ENCODE data around the gene LRFN4.

The LRFN4 gene

DNA sequence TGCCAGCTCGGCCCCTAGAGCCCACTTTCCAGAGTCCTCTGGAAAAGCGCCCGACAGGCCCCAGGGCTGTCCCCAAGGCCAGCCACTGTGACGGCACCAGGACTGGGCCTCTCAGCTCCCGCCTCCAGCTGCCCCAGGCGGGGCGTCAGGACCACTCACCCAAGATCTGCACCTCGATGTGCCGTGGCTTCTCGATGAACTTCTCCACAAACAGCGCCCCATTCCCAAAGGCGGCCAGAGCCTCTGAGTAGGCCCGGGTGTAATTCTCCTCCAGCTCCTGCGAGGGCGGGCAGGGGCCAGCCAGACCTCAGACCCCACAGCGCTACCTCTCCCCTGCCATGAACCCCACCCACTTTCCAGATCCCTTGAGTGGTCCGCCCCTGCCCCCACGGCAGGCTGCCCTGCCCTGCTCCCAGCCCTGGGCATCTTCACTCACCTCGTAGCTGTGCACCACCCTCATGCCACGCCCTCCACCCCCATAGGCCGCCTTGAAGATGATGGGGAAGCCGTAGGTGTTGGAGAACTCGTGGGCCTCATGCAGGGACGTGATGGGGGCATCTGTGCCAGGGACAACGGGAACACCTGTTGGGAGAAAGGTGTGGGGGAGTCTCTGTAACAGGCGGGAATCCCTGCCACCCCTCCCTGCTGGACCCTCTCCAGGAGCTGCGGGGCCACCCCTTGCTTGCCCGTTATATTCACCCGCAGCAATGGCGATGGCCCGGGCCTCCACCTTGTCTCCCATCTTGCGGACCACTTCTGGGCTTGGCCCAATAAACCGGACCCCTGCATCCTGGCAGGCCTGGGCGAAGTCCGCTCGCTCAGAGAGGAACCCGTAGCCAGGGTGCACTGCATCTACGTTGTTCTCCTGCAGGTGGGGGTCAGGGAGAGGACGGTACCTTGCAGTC is 14.0 kb downstream of the LRFN4 start:
- no peak overlapping the region for H3K27ac ChIP-seq (ENCODE audit: insufficient read depth, low read depth, low read length, poor library complexity, severe bottlenecking)
- no peaks in the 10 kb centered on the region for H3K27me3 ChIP-seq (ENCODE audit: control insufficient read depth, insufficient read depth, low read length, poor library complexity, severe bottlenecking)
- no peak overlapping the region for H3K4me3 ChIP-seq (ENCODE audit: insufficient read depth, low read depth, low read length)
- 95% methylated on average over 39 of the region's 39 CpGs for WGBS, 2 experiments
- no peaks in the 10 kb centered on the region for H3K36me3 ChIP-seq (ENCODE audit: control insufficient read depth, insufficient read depth, low read length)
- peaks cover 7% of the 10 kb centered on the region for H3K4me1 ChIP-seq (ENCODE audit: control insufficient read depth, insufficient read depth, low read length)
- H3K9me3 ChIP-seq (ENCODE audit: control insufficient read depth, low read length): no peaks in the 10 kb centered on the region

DNA sequence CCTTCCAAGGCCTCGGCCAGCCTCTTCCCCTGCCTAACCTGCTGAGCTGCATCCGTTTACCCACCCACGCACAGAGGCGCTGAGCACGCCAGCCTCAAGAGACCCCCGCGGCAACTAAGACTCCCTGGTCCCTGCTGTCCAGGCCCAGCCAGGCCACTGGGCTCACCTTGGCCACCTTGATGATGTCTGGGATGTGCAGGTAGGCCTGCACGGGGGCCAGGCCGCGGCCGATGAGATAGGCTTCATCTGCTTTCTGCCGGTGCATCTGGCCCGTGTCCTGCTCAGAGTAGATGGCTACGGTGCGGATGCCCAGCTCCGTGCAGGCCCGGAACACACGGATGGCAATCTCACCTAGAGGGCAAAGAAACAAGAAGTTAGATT is 14.6 kb downstream of the LRFN4 start:
- Histone ChIP-seq H3K9me3 (ENCODE audit: control insufficient read depth, low read length) (no peaks in the 10 kb centered on the region), H3K4me1 (ENCODE audit: control insufficient read depth, insufficient read depth, low read length) (peaks cover 13% of the 10 kb centered on the region), H3K27ac (ENCODE audit: insufficient read depth, low read depth, low read length, poor library complexity, severe bottlenecking) (no peak overlapping the region), H3K36me3 (ENCODE audit: control insufficient read depth, insufficient read depth, low read length) (no peaks in the 10 kb centered on the region), H3K27me3 (ENCODE audit: control insufficient read depth, insufficient read depth, low read length, poor library complexity, severe bottlenecking) (no peaks in the 10 kb centered on the region), H3K4me3 (ENCODE audit: insufficient read depth, low read depth, low read length) (no peak overlapping the region)
- 95 to 96% methylated on average over 18 of the region's 18 CpGs for WGBS, 2 experiments

DNA sequence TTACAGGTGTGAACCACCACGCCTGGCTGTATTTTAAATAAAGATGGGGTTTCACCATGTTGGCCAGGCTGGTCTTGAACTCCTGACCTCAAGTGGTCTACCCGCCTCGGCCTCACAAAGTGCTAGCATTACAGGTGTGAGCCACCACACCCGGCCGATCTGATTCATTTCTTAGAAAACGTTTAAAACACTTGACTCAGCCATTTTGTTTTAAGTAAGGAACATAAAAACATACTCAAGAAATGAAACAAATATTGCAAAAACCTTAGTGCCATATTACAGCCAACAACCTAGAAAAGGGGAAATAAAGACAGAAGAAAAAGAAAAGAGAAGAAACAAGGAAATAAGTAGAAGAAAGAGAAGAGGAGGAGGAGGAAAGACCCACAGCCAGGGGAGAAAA is 17.4 kb downstream of the LRFN4 start:
- Histone ChIP-seq H3K9me3 (ENCODE audit: control insufficient read depth, low read length) (no peaks in the 10 kb centered on the region), H3K27ac (ENCODE audit: insufficient read depth, low read depth, low read length, poor library complexity, severe bottlenecking) (no peak overlapping the region), H3K36me3 (ENCODE audit: control insufficient read depth, insufficient read depth, low read length) (no peaks in the 10 kb centered on the region), H3K4me3 (ENCODE audit: insufficient read depth, low read depth, low read length) (no peak overlapping the region), H3K27me3 (ENCODE audit: control insufficient read depth, insufficient read depth, low read length, poor library complexity, severe bottlenecking) (no peaks in the 10 kb centered on the region), H3K4me1 (ENCODE audit: control insufficient read depth, insufficient read depth, low read length) (peaks cover 14% of the 10 kb centered on the region)
- 93 to 97% methylated on average over 6 of the region's 6 CpGs for WGBS, 2 experiments

DNA sequence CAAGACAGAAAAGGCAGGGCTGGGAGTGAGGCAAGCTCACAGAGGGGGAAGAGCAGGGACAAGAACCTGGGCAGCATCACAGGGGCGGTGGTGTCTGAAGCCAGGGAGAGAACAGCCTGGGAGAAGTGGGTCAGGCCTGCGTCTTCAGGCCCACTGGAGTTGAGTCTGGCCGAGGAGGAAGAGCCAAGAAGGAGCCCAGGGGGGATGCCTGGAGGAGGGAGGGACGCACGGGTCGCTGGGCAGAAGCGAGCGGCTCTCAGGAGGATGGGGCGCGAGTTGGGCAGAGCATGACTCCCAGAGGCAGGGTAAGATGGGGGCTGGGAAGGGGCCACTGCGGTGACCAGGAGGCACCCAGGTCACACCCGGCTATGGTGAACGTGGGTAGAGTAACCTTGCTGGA is 18.5 kb downstream of the LRFN4 start:
- Histone ChIP-seq H3K4me1 (ENCODE audit: control insufficient read depth, insufficient read depth, low read length) (peaks cover 15% of the 10 kb centered on the region), H3K4me3 (ENCODE audit: insufficient read depth, low read depth, low read length) (no peak overlapping the region), H3K27ac (ENCODE audit: insufficient read depth, low read depth, low read length, poor library complexity, severe bottlenecking) (no peak overlapping the region), H3K9me3 (ENCODE audit: control insufficient read depth, low read length) (no peaks in the 10 kb centered on the region), H3K27me3 (ENCODE audit: control insufficient read depth, insufficient read depth, low read length, poor library complexity, severe bottlenecking) (no peaks in the 10 kb centered on the region), H3K36me3 (ENCODE audit: control insufficient read depth, insufficient read depth, low read length) (no peaks in the 10 kb centered on the region)
- 92 to 93% methylated on average over 13 of the region's 13 CpGs for WGBS, 2 experiments

DNA sequence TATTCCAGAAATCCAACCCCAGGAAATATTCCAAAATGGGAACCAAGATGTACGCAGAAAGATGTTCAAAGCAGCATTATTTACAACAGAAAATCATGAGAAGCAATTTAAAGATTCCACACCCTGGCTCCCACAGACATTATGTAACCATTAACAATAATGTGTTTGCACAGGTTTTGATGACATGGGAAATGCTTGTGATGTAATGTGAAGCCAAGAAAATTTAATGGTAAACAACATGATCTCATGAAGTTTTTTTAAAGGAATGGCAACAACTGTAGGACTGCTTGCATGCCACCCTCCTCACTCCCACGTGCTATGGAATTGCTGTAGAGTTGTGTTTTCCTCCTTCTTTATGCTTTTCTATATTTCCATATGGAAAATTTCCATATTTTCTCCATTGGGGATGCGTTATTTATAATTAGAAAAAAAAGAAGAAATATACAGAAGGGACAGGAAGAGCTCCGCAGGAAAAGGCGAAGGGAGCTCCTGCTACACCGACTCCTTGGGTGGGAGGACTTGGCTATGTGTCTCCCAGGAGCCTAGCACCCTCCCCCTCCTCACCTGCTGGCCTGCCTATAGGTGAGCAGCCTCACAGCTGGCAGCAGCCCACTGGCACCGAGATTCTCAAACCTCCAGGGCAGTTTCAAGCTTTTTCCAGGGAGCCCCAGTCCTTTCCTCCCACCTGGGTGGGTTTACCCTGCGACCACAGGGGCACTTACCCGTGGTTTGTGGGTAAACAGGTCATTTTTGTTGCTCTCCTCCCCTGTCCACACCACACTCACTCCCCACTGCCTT is 20.9 kb downstream of the LRFN4 start:
- Histone ChIP-seq H3K27me3 (ENCODE audit: control insufficient read depth, insufficient read depth, low read length, poor library complexity, severe bottlenecking) (no peaks in the 10 kb centered on the region), H3K4me1 (ENCODE audit: control insufficient read depth, insufficient read depth, low read length) (peaks cover 29% of the 10 kb centered on the region), H3K27ac (ENCODE audit: insufficient read depth, low read depth, low read length, poor library complexity, severe bottlenecking) (no peak overlapping the region), H3K4me3 (ENCODE audit: insufficient read depth, low read depth, low read length) (no peak overlapping the region), H3K9me3 (ENCODE audit: control insufficient read depth, low read length) (no peaks in the 10 kb centered on the region), H3K36me3 (ENCODE audit: control insufficient read depth, insufficient read depth, low read length) (no peaks in the 10 kb centered on the region)
- WGBS, 2 experiments: 92 to 93% methylated on average over 8 to 9 of the region's 9 CpGs

DNA sequence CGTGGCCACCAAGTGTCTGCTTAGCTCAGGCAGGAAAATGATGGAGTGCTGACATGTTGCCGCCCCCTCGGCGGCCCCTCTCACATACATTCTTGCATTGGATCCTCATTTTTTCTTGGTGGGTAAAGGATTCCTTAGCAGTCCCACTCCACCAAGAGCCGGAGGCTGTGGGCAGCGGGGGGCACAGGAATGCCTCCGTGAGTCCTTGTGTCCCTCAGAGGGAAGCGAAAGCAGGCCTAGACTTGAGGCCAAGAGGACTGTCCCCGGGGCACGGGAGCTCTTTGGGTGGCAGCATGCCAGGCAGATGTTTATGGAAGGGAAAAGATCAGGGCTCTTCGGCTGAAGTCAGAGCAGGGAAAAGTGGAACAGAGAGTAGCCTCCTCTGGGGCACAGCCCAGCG is 21.6 kb downstream of the LRFN4 start:
- H3K27ac ChIP-seq (ENCODE audit: insufficient read depth, low read depth, low read length, poor library complexity, severe bottlenecking): no peak overlapping the region
- no peaks in the 10 kb centered on the region for H3K27me3 ChIP-seq (ENCODE audit: control insufficient read depth, insufficient read depth, low read length, poor library complexity, severe bottlenecking)
- H3K4me1 ChIP-seq (ENCODE audit: control insufficient read depth, insufficient read depth, low read length): peaks cover 32% of the 10 kb centered on the region
- H3K9me3 ChIP-seq (ENCODE audit: control insufficient read depth, low read length): no peaks in the 10 kb centered on the region
- WGBS, 2 experiments: 91 to 94% methylated on average over 12 of the region's 12 CpGs
- no peaks in the 10 kb centered on the region for H3K36me3 ChIP-seq (ENCODE audit: control insufficient read depth, insufficient read depth, low read length)
- H3K4me3 ChIP-seq (ENCODE audit: insufficient read depth, low read depth, low read length): no peak overlapping the region

DNA sequence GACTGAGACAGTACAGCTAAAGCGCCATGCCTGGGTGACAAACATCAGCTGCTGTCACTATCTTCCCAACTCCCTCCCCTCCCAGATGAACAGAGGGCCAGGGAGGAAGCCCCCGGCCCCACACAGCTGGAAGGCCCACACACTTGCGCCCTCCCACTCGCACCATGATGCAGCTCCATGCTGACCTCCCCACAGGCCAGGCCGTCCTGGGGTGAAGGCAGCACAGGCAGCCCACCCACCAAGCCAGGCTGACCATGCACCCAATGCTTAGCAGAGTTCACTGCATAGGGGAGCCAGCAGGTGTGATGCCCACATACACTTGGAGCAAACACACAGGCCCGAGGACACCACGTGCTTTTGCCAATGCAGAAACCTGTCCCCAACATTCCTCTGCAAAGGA is 22.1 kb downstream of the LRFN4 start:
- Histone ChIP-seq H3K4me1 (ENCODE audit: control insufficient read depth, insufficient read depth, low read length) (peaks cover 32% of the 10 kb centered on the region), H3K27me3 (ENCODE audit: control insufficient read depth, insufficient read depth, low read length, poor library complexity, severe bottlenecking) (no peaks in the 10 kb centered on the region), H3K9me3 (ENCODE audit: control insufficient read depth, low read length) (no peaks in the 10 kb centered on the region), H3K27ac (ENCODE audit: insufficient read depth, low read depth, low read length, poor library complexity, severe bottlenecking) (no peak overlapping the region), H3K36me3 (ENCODE audit: control insufficient read depth, insufficient read depth, low read length) (no peaks in the 10 kb centered on the region), H3K4me3 (ENCODE audit: insufficient read depth, low read depth, low read length) (no peak overlapping the region)
- WGBS, 2 experiments: 87 to 91% methylated on average over 7 of the region's 7 CpGs

DNA sequence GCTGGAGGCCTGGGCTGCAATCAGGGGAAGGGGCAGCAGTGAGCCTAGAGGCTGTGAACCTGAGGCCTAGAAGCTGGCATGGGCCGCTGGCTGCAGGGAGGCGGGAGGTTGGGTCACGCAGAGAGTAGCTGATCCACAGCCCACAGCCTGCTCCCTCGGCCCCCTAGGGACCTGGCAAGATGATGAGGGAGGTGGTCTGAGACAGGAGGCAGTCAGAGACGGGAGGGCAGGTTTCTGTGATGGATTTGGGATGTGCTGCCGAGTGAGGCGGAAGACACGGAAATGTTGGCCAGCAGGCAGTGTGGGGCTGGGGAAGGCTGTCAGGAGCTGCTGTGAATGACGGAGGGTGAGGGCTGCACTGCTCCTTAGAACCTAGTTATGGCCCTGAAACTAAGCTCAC is 22.7 kb downstream of the LRFN4 start:
- Histone ChIP-seq H3K4me3 (ENCODE audit: insufficient read depth, low read depth, low read length) (no peak overlapping the region), H3K4me1 (ENCODE audit: control insufficient read depth, insufficient read depth, low read length) (peaks cover 32% of the 10 kb centered on the region), H3K36me3 (ENCODE audit: control insufficient read depth, insufficient read depth, low read length) (no peaks in the 10 kb centered on the region), H3K27ac (ENCODE audit: insufficient read depth, low read depth, low read length, poor library complexity, severe bottlenecking) (no peak overlapping the region), H3K9me3 (ENCODE audit: control insufficient read depth, low read length) (no peaks in the 10 kb centered on the region), H3K27me3 (ENCODE audit: control insufficient read depth, insufficient read depth, low read length, poor library complexity, severe bottlenecking) (no peaks in the 10 kb centered on the region)
- 85% methylated on average over 9 of the region's 9 CpGs for WGBS, 2 experiments

DNA sequence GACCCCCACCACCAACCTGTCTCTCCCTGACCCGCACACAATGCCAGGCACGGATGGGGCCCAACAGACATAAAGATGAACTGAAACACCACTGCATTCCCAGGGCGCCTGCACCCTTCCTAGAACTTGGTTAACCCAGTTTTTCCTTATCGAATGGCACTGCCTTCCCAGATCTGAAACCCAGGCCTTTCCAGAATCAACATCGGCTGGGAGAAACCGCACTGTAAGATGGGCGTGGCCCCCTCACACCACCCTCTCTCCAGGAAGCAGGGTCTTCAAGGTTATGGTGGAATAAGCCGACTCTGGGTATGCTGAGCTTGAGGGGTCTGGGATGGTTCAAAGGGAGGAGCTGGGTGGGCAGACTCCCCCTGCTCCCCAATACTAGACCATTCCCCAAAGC is 23.1 kb downstream of the LRFN4 start:
- WGBS, 2 experiments: 94 to 96% methylated on average over 8 of the region's 8 CpGs
- H3K27ac ChIP-seq (ENCODE audit: insufficient read depth, low read depth, low read length, poor library complexity, severe bottlenecking): no peak overlapping the region

More for the DNA sequence above, 23.1 kb downstream of the LRFN4 start:
- Histone ChIP-seq H3K4me1 (ENCODE audit: control insufficient read depth, insufficient read depth, low read length) (peaks cover 32% of the 10 kb centered on the region), H3K9me3 (ENCODE audit: control insufficient read depth, low read length) (no peaks in the 10 kb centered on the region), H3K27me3 (ENCODE audit: control insufficient read depth, insufficient read depth, low read length, poor library complexity, severe bottlenecking) (no peaks in the 10 kb centered on the region), H3K36me3 (ENCODE audit: control insufficient read depth, insufficient read depth, low read length) (no peaks in the 10 kb centered on the region), H3K4me3 (ENCODE audit: insufficient read depth, low read depth, low read length) (no peak overlapping the region)
